GM21390 (cell line): ENCODE measurements around the gene DCUN1D3.

Experiments used
- ATAC-seq: cut with Tn5 transposase; IDR thresholded peaks from one replicate; pipeline ENCODE4 v1.9.1; 2021; ENCODE audit not compliant: unreplicated experiment

DCUN1D3 gene

GRCh38 chr16:20920091-20920490 lies 19.9 kb upstream of the DCUN1D3 start:
- no peak for ATAC-seq

GRCh38 chr16:20918486-20919239 lies 18.5 kb upstream of the DCUN1D3 start:
- no peak for ATAC-seq

- ATAC-seq = no peak
These were observed 16.8 kb upstream of the DCUN1D3 start for GRCh38 chr16:20916942-20917341.

GRCh38 chr16:20916289-20916688 lies 16.1 kb upstream of the DCUN1D3 start:
- no peak for ATAC-seq

GRCh38 chr16:20911361-20911760 lies 11.2 kb upstream of the DCUN1D3 start:
- ATAC-seq = no peak

GRCh38 chr16:20910781-20911321 lies 10.7 kb upstream of the DCUN1D3 start:
- no peak for ATAC-seq

GRCh38 chr16:20906341-20907255 lies 6.4 kb upstream of the DCUN1D3 start:
- no peak for ATAC-seq

GRCh38 chr16:20905576-20905975 lies 5.4 kb upstream of the DCUN1D3 start:
- ATAC-seq = no peak

GRCh38 chr16:20904507-20905081 lies 4.4 kb upstream of the DCUN1D3 start:
- ATAC-seq = no peak

GRCh38 chr16:20903899-20904506 lies 3.8 kb upstream of the DCUN1D3 start:
- no peak for ATAC-seq

GRCh38 chr16:20903116-20903898 lies 3.1 kb upstream of the DCUN1D3 start:
- ATAC-seq = no peak

- ATAC-seq = no peak
These were observed 2.3 kb upstream of the DCUN1D3 start for GRCh38 chr16:20902426-20902825.

- no peak for ATAC-seq
These were observed 1.4 kb upstream of the DCUN1D3 start for GRCh38 chr16:20901436-20902112.

GRCh38 chr16:20901068-20901435 lies 894 bp upstream of the DCUN1D3 start:
- ATAC-seq = no peak

GRCh38 chr16:20899477-20900298 lies 470 bp downstream of the DCUN1D3 start:
- no peak for ATAC-seq

- no peak for ATAC-seq
These were observed 1.1 kb downstream of the DCUN1D3 start for GRCh38 chr16:20899071-20899470.

GRCh38 chr16:20897922-20898321 lies 2.2 kb downstream of the DCUN1D3 start:
- ATAC-seq = no peak

- no peak for ATAC-seq
These were observed 2.8 kb downstream of the DCUN1D3 start for GRCh38 chr16:20897253-20897897.
